ENCODE measurements around the gene IL4I1.
"Not testable (repeated sequence)": the region's sequence is repeated elsewhere in the genome, so short reads cannot be mapped to it uniquely, and the experiment has no call there.

Gene IL4I1

GRCh38 chr19:49929611-49930482, 33.2 kb upstream of the IL4I1 start:
- H3K4me1 Mint-ChIP-seq (ENCODE audit: low read depth), result peaks cover 65% of the 10 kb centered on the region
- DNase-seq, result peak; percentile 94
- peaks cover 82% of the 10 kb centered on the region for H3K36me3 Mint-ChIP-seq (ENCODE audit: low read depth)
- H3K9me3 Mint-ChIP-seq, result peaks cover 4% of the 10 kb centered on the region
- peak overlapping the region; percentile 99 for H3K27ac Mint-ChIP-seq
- H3K4me3 Mint-ChIP-seq, result peak overlapping the region; percentile 99
- H3K27me3 Mint-ChIP-seq, result no peaks in the 10 kb centered on the region

- H3K4me1 Mint-ChIP-seq (ENCODE audit: low read depth), result peaks cover 71% of the 10 kb centered on the region
- H3K27ac Mint-ChIP-seq, result peak within 1 kb of the TSS; percentile 99
- no peaks in the 10 kb centered on the region for H3K27me3 Mint-ChIP-seq
- H3K4me3 Mint-ChIP-seq, result peak within 1 kb of the TSS; percentile 99
- peaks cover 89% of the 10 kb centered on the region for H3K36me3 Mint-ChIP-seq (ENCODE audit: low read depth)
- H3K9me3 Mint-ChIP-seq, result peaks cover 4% of the 10 kb centered on the region
- DNase-seq, result peak; percentile 96
These were observed 32.5 kb upstream of the IL4I1 start, which contains the start of the genes ATF5 and NUP62 for GRCh38 chr19:49929121-49929610. ATF5 (plus strand) TSS chr19:49929205; CDS start chr19:49930851, 1,646 bp downstream. NUP62 (minus strand) TSS chr19:49929504; CDS start chr19:49909807, 19,697 bp downstream.

GRCh38 chr19:49927526-49928264, 31.0 kb upstream of the IL4I1 start:
- peaks cover 73% of the 10 kb centered on the region for H3K4me1 Mint-ChIP-seq (ENCODE audit: low read depth)

GRCh38 chr19:49926515-49926914, 29.8 kb upstream of the IL4I1 start:
- peak overlapping the region; percentile 99 for H3K4me3 Mint-ChIP-seq
- DNase-seq, result no peak
- no peaks in the 10 kb centered on the region for H3K27me3 Mint-ChIP-seq
- H3K9me3 Mint-ChIP-seq, result peaks cover 4% of the 10 kb centered on the region
- H3K36me3 Mint-ChIP-seq (ENCODE audit: low read depth), result peaks cover 96% of the 10 kb centered on the region
- peaks cover 76% of the 10 kb centered on the region for H3K4me1 Mint-ChIP-seq (ENCODE audit: low read depth)
- peak overlapping the region; percentile 18 for H3K27ac Mint-ChIP-seq

More at GRCh38 chr19:49927526-49928264, 31.0 kb upstream of the IL4I1 start:
- peak overlapping the region; percentile 99 for H3K4me3 Mint-ChIP-seq
- DNase-seq, result no peak
- peaks cover 4% of the 10 kb centered on the region for H3K9me3 Mint-ChIP-seq
- H3K36me3 Mint-ChIP-seq (ENCODE audit: low read depth), result peaks cover 92% of the 10 kb centered on the region
- no peaks in the 10 kb centered on the region for H3K27me3 Mint-ChIP-seq
- peak overlapping the region; percentile 99 for H3K27ac Mint-ChIP-seq

- peaks cover 98% of the 10 kb centered on the region for H3K36me3 Mint-ChIP-seq (ENCODE audit: low read depth)
- peaks cover 80% of the 10 kb centered on the region for H3K4me1 Mint-ChIP-seq (ENCODE audit: low read depth)
- DNase-seq, result no peak
These were observed 28.8 kb upstream of the IL4I1 start for GRCh38 chr19:49925486-49925885.

GRCh38 chr19:49924881-49925210, 28.2 kb upstream of the IL4I1 start:
- peaks cover 76% of the 10 kb centered on the region for H3K4me1 Mint-ChIP-seq (ENCODE audit: low read depth)
- H3K36me3 Mint-ChIP-seq (ENCODE audit: low read depth), result peaks cover 98% of the 10 kb centered on the region

More at GRCh38 chr19:49925486-49925885, 28.8 kb upstream of the IL4I1 start:
- peaks cover 4% of the 10 kb centered on the region for H3K9me3 Mint-ChIP-seq
- H3K27ac Mint-ChIP-seq, result peak overlapping the region; percentile 71
- no peaks in the 10 kb centered on the region for H3K27me3 Mint-ChIP-seq
- H3K4me3 Mint-ChIP-seq, result peak overlapping the region; percentile 35

GRCh38 chr19:49924004-49924880, 27.6 kb upstream of the IL4I1 start:
- no peak for DNase-seq
- Mint-ChIP-seq H3K4me1 (ENCODE audit: low read depth) (peaks cover 74% of the 10 kb centered on the region), H3K4me3 (no peak overlapping the region), H3K27me3 (no peaks in the 10 kb centered on the region), H3K27ac (peak overlapping the region; percentile 50), H3K36me3 (ENCODE audit: low read depth) (peaks cover 98% of the 10 kb centered on the region), H3K9me3 (no peaks in the 10 kb centered on the region)

More at GRCh38 chr19:49924881-49925210, 28.2 kb upstream of the IL4I1 start:
- H3K27ac Mint-ChIP-seq, result peak overlapping the region; percentile 50
- H3K4me3 Mint-ChIP-seq, H3K27me3 Mint-ChIP-seq, H3K9me3 Mint-ChIP-seq, DNase-seq: not testable (repeated sequence)

- no peaks in the 10 kb centered on the region for H3K27me3 Mint-ChIP-seq
- peaks cover 96% of the 10 kb centered on the region for H3K36me3 Mint-ChIP-seq (ENCODE audit: low read depth)
- H3K27ac Mint-ChIP-seq, result peak overlapping the region; percentile 40
- DNase-seq, result no peak
- H3K9me3 Mint-ChIP-seq, result no peaks in the 10 kb centered on the region
- H3K4me1 Mint-ChIP-seq (ENCODE audit: low read depth), result peaks cover 73% of the 10 kb centered on the region
- no peak overlapping the region for H3K4me3 Mint-ChIP-seq
These were observed 26.6 kb upstream of the IL4I1 start for GRCh38 chr19:49923055-49924003.

GRCh38 chr19:49921871-49922795, 25.4 kb upstream of the IL4I1 start:
- no peaks in the 10 kb centered on the region for H3K27me3 Mint-ChIP-seq
- no peaks in the 10 kb centered on the region for H3K9me3 Mint-ChIP-seq
- peak overlapping the region; percentile 12 for H3K4me3 Mint-ChIP-seq
- peaks cover 96% of the 10 kb centered on the region for H3K36me3 Mint-ChIP-seq (ENCODE audit: low read depth)
- DNase-seq, result no peak
- peak overlapping the region; percentile 78 for H3K27ac Mint-ChIP-seq
- peaks cover 69% of the 10 kb centered on the region for H3K4me1 Mint-ChIP-seq (ENCODE audit: low read depth)

- no peak overlapping the region for H3K4me3 Mint-ChIP-seq
- no peaks in the 10 kb centered on the region for H3K9me3 Mint-ChIP-seq
- no peaks in the 10 kb centered on the region for H3K27me3 Mint-ChIP-seq
- peaks cover 96% of the 10 kb centered on the region for H3K36me3 Mint-ChIP-seq (ENCODE audit: low read depth)
- peaks cover 69% of the 10 kb centered on the region for H3K4me1 Mint-ChIP-seq (ENCODE audit: low read depth)
- H3K27ac Mint-ChIP-seq, result peak overlapping the region; percentile 78
- no peak for DNase-seq
These were observed 24.1 kb upstream of the IL4I1 start for GRCh38 chr19:49920624-49921363.

GRCh38 chr19:49918089-49918488, 21.4 kb upstream of the IL4I1 start:
- Mint-ChIP-seq H3K4me1 (ENCODE audit: low read depth) (peaks cover 72% of the 10 kb centered on the region), H3K4me3 (no peak overlapping the region), H3K36me3 (ENCODE audit: low read depth) (peaks cover 97% of the 10 kb centered on the region), H3K27ac (peak overlapping the region; percentile 57), H3K9me3 (no peaks in the 10 kb centered on the region), H3K27me3 (no peaks in the 10 kb centered on the region)
- DNase-seq, result no peak

All from activated T-cell treated with anti-CD3 and anti-CD28 coated beads, Interleukin-2, amount 50 U/mL, for 24 hours (primary cell).